ENCODE measurements around the gene TMEM134. TPM values are rescaled to one million over a fixed set of nuclear protein-coding genes. Genes with fewer than 3 reads are reported as not detected.

TMEM134 gene
- total and polyA plus RNA-seq, 4 donors, result 10.2 to 86.9 (median 63.5) TPM

DNA sequence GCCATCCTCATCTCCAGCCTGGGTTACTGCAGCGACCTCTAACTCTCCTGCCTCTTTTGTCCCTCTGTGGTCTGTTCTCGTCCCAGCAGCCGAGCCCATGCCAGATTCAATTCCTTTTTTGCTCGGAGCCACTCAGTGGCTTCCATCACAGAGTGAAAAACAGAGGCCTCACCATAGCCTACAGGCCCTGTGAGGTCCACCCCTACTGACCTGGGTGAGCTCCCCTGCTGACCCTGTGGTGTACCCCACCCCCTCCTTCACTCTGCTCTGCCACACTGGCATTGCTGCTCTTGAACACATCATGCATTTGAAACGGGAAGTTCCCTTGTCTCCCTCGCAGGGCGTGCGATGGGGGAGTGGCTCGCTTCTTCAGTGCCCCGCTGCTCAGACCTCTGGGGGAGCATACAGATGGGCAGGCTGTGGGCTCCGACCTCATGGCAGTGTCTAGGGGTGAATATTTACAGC lies 15.8 kb upstream of the TMEM134 start:
- H3K4me3 ChIP-seq (ENCODE audit: low read depth in 1 of 3, low read length in 3 of 3), result no peak overlapping the region
- peak overlapping the region in 1 of 2 donors; percentile 52 for H3K27ac ChIP-seq (ENCODE audit: low read depth in 1 of 2, low read length in 2 of 2)
- peaks cover 10 to 25% (median 15%) of the 10 kb centered on the region in 4 donors for H3K4me1 ChIP-seq (ENCODE audit: control insufficient read depth in 4 of 4, insufficient read depth in 4 of 4, low read length in 3 of 4)
- no peaks in the 10 kb centered on the region for H3K9me3 ChIP-seq (ENCODE audit: control insufficient read depth in 4 of 4, low read length in 3 of 4)
- no peak overlapping the region for H3K9ac ChIP-seq (ENCODE audit: low read depth in 1 of 2, low read length in 2 of 2)
- H3K27me3 ChIP-seq (ENCODE audit: control insufficient read depth in 4 of 4, insufficient read depth in 4 of 4, low read length in 3 of 4), result no peaks in the 10 kb centered on the region
- no peak for DNase-seq (ENCODE audit: low spot score)
- TF ChIP-seq, protein P1, sequence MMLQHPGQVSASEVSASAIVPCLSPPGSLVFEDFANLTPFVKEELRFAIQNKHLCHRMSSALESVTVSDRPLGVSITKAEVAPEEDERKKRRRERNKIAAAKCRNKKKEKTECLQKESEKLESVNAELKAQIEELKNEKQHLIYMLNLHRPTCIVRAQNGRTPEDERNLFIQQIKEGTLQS (IDR thresholded peaks at IDR 0.05), result no peak
- TF ChIP-seq, protein P2, sequence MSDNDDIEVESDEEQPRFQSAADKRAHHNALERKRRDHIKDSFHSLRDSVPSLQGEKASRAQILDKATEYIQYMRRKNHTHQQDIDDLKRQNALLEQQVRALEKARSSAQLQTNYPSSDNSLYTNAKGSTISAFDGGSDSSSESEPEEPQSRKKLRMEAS (IDR thresholded peaks at IDR 0.05), result no peak
- TF ChIP-seq FOXA2 (IDR thresholded peaks at IDR 0.05) (no peak), JUND (IDR thresholded peaks at IDR 0.05) (no peak), YY1 (IDR thresholded peaks at IDR 0.05) (no peak), RXRA (IDR thresholded peaks at IDR 0.05) (no peak), RAD21 (IDR thresholded peaks at IDR 0.05) (no peak), HNF4G (IDR thresholded peaks at IDR 0.05) (no peak), NR2F2 (IDR thresholded peaks at IDR 0.05) (no peak), EGR1 (IDR thresholded peaks at IDR 0.05; ENCODE audit: low read depth in 2 of 2) (no peak), SP1 (IDR thresholded peaks at IDR 0.05) (no peak), TAF1 (conservative IDR thresholded peaks at IDR 0.05) (no peak), HNF4A (conservative IDR thresholded peaks at IDR 0.05) (no peak)
- TF ChIP-seq, protein P3, sequence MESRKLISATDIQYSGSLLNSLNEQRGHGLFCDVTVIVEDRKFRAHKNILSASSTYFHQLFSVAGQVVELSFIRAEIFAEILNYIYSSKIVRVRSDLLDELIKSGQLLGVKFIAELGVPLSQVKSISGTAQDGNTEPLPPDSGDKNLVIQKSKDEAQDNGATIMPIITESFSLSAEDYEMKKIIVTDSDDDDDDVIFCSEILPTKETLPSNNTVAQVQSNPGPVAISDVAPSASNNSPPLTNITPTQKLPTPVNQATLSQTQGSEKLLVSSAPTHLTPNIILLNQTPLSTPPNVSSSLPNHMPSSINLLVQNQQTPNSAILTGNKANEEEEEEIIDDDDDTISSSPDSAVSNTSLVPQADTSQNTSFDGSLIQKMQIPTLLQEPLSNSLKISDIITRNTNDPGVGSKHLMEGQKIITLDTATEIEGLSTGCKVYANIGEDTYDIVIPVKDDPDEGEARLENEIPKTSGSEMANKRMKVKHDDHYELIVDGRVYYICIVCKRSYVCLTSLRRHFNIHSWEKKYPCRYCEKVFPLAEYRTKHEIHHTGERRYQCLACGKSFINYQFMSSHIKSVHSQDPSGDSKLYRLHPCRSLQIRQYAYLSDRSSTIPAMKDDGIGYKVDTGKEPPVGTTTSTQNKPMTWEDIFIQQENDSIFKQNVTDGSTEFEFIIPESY (IDR thresholded peaks at IDR 0.05), result no peak
- TF ChIP-seq, protein P4, sequence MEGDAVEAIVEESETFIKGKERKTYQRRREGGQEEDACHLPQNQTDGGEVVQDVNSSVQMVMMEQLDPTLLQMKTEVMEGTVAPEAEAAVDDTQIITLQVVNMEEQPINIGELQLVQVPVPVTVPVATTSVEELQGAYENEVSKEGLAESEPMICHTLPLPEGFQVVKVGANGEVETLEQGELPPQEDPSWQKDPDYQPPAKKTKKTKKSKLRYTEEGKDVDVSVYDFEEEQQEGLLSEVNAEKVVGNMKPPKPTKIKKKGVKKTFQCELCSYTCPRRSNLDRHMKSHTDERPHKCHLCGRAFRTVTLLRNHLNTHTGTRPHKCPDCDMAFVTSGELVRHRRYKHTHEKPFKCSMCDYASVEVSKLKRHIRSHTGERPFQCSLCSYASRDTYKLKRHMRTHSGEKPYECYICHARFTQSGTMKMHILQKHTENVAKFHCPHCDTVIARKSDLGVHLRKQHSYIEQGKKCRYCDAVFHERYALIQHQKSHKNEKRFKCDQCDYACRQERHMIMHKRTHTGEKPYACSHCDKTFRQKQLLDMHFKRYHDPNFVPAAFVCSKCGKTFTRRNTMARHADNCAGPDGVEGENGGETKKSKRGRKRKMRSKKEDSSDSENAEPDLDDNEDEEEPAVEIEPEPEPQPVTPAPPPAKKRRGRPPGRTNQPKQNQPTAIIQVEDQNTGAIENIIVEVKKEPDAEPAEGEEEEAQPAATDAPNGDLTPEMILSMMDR (IDR thresholded peaks at IDR 0.05; ENCODE audit: low read depth, low read length, missing input control), result no peak
- TF ChIP-seq, protein P5, sequence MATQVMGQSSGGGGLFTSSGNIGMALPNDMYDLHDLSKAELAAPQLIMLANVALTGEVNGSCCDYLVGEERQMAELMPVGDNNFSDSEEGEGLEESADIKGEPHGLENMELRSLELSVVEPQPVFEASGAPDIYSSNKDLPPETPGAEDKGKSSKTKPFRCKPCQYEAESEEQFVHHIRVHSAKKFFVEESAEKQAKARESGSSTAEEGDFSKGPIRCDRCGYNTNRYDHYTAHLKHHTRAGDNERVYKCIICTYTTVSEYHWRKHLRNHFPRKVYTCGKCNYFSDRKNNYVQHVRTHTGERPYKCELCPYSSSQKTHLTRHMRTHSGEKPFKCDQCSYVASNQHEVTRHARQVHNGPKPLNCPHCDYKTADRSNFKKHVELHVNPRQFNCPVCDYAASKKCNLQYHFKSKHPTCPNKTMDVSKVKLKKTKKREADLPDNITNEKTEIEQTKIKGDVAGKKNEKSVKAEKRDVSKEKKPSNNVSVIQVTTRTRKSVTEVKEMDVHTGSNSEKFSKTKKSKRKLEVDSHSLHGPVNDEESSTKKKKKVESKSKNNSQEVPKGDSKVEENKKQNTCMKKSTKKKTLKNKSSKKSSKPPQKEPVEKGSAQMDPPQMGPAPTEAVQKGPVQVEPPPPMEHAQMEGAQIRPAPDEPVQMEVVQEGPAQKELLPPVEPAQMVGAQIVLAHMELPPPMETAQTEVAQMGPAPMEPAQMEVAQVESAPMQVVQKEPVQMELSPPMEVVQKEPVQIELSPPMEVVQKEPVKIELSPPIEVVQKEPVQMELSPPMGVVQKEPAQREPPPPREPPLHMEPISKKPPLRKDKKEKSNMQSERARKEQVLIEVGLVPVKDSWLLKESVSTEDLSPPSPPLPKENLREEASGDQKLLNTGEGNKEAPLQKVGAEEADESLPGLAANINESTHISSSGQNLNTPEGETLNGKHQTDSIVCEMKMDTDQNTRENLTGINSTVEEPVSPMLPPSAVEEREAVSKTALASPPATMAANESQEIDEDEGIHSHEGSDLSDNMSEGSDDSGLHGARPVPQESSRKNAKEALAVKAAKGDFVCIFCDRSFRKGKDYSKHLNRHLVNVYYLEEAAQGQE (IDR thresholded peaks at IDR 0.05), result no peak
- WGBS, result 75% methylated on average over 11 of the region's 11 CpGs
- peaks cover 2 to 12% (median 7%) of the 10 kb centered on the region in 4 donors for H3K36me3 ChIP-seq (ENCODE audit: control insufficient read depth in 4 of 4, insufficient read depth in 3 of 4, low read depth in 1 of 4, low read length in 3 of 4)
